ENCODE measurements around the gene FBXW7. TPM values are rescaled to one million over a fixed set of nuclear protein-coding genes. Genes with fewer than 3 reads are reported as not detected.

The FBXW7 gene
- total RNA-seq, 1 donor from 2014 or later = 21.0 TPM

- H3K4me1 Mint-ChIP-seq (ENCODE audit: unreplicated experiment) = no peaks in the 10 kb centered on the region
- peaks cover 15% of the 10 kb centered on the region for H3K27me3 Mint-ChIP-seq (ENCODE audit: unreplicated experiment)
- no peak for TF ChIP-seq CTCF (IDR thresholded peaks at IDR 0.05)
- H3K9me3 Mint-ChIP-seq (ENCODE audit: unreplicated experiment) = no peaks in the 10 kb centered on the region
- no peak overlapping the region for H3K27ac Mint-ChIP-seq (ENCODE audit: unreplicated experiment)
- no peaks in the 10 kb centered on the region for H3K36me3 Mint-ChIP-seq (ENCODE audit: unreplicated experiment)
- DNase-seq (ENCODE audit: extremely low spot score, unreplicated experiment) = no peak
- H3K4me3 Mint-ChIP-seq (ENCODE audit: unreplicated experiment) = no peak overlapping the region
Measured at GRCh38 chr4:152563209-152563608, 27.3 kb upstream of the FBXW7 start.

GRCh38 chr4:152559641-152560040, 23.7 kb upstream of the FBXW7 start:
- Mint-ChIP-seq H3K36me3 (ENCODE audit: unreplicated experiment) (no peaks in the 10 kb centered on the region), H3K9me3 (ENCODE audit: unreplicated experiment) (no peaks in the 10 kb centered on the region), H3K4me3 (ENCODE audit: unreplicated experiment) (no peak overlapping the region), H3K4me1 (ENCODE audit: unreplicated experiment) (no peaks in the 10 kb centered on the region), H3K27me3 (ENCODE audit: unreplicated experiment) (peaks cover 7% of the 10 kb centered on the region), H3K27ac (ENCODE audit: unreplicated experiment) (no peak overlapping the region)
- TF ChIP-seq CTCF (IDR thresholded peaks at IDR 0.05) = no peak
- no peak for DNase-seq (ENCODE audit: extremely low spot score, unreplicated experiment)

GRCh38 chr4:152558396-152558795, 22.5 kb upstream of the FBXW7 start:
- H3K9me3 Mint-ChIP-seq (ENCODE audit: unreplicated experiment) = no peaks in the 10 kb centered on the region
- peaks cover 7% of the 10 kb centered on the region for H3K27me3 Mint-ChIP-seq (ENCODE audit: unreplicated experiment)
- TF ChIP-seq CTCF (IDR thresholded peaks at IDR 0.05) = no peak
- DNase-seq (ENCODE audit: extremely low spot score, unreplicated experiment) = no peak
- H3K36me3 Mint-ChIP-seq (ENCODE audit: unreplicated experiment) = no peaks in the 10 kb centered on the region
- H3K4me3 Mint-ChIP-seq (ENCODE audit: unreplicated experiment) = no peak overlapping the region
- no peak overlapping the region for H3K27ac Mint-ChIP-seq (ENCODE audit: unreplicated experiment)
- H3K4me1 Mint-ChIP-seq (ENCODE audit: unreplicated experiment) = no peaks in the 10 kb centered on the region

GRCh38 chr4:152556834-152557233, 20.9 kb upstream of the FBXW7 start:
- Mint-ChIP-seq H3K4me1 (ENCODE audit: unreplicated experiment) (no peaks in the 10 kb centered on the region), H3K27ac (ENCODE audit: unreplicated experiment) (no peak overlapping the region), H3K36me3 (ENCODE audit: unreplicated experiment) (no peaks in the 10 kb centered on the region), H3K9me3 (ENCODE audit: unreplicated experiment) (no peaks in the 10 kb centered on the region), H3K27me3 (ENCODE audit: unreplicated experiment) (no peaks in the 10 kb centered on the region), H3K4me3 (ENCODE audit: unreplicated experiment) (no peak overlapping the region)
- no peak for TF ChIP-seq CTCF (IDR thresholded peaks at IDR 0.05)
- no peak for DNase-seq (ENCODE audit: extremely low spot score, unreplicated experiment)

GRCh38 chr4:152556283-152556682, 20.4 kb upstream of the FBXW7 start:
- H3K9me3 Mint-ChIP-seq (ENCODE audit: unreplicated experiment) = no peaks in the 10 kb centered on the region
- DNase-seq (ENCODE audit: extremely low spot score, unreplicated experiment) = no peak
- no peaks in the 10 kb centered on the region for H3K36me3 Mint-ChIP-seq (ENCODE audit: unreplicated experiment)
- no peaks in the 10 kb centered on the region for H3K4me1 Mint-ChIP-seq (ENCODE audit: unreplicated experiment)
- no peaks in the 10 kb centered on the region for H3K27me3 Mint-ChIP-seq (ENCODE audit: unreplicated experiment)
- no peak overlapping the region for H3K4me3 Mint-ChIP-seq (ENCODE audit: unreplicated experiment)
- no peak for TF ChIP-seq CTCF (IDR thresholded peaks at IDR 0.05)
- no peak overlapping the region for H3K27ac Mint-ChIP-seq (ENCODE audit: unreplicated experiment)

Measured in osteocyte (in vitro differentiated cells).